Stimulated activated CD4-positive, alpha-beta T cell treated with anti-CD3 and anti-CD28 coated beads, Interleukin-15, amount 100 ng/mL, for 48 hours (primary cell): Measurements from ENCODE around the gene PSMC6.

Experiments
- DNase-seq, 2 donors: peaks; one replicate each; pipeline ENCODE4 v3.0.0-alpha.2; 2020; ENCODE audit warnings: low read depth in 2 of 2

The PSMC6 gene

GRCh38 chr14:52706724-52707706 is at the start of gene PSMC6:
PSMC6 (plus strand) TSS chr14:52707200; CDS start chr14:52707220, 20 bp downstream.
- peak; percentile 86 to 94 for DNase-seq

- DNase-seq: no peak
Measured at GRCh38 chr14:52660325-52660724, 46.7 kb upstream of the PSMC6 start.

GRCh38 chr14:52660832-52661231 is 46.2 kb upstream of the PSMC6 start:
- DNase-seq: no peak

GRCh38 chr14:52661314-52661713 is 45.7 kb upstream of the PSMC6 start:
- no peak for DNase-seq

- DNase-seq: no peak
Measured at GRCh38 chr14:52663850-52664249, 43.1 kb upstream of the PSMC6 start.

- no peak for DNase-seq
Measured at GRCh38 chr14:52678591-52678990, 28.4 kb upstream of the PSMC6 start.

- DNase-seq: no peak
Measured at GRCh38 chr14:52683985-52684520, 22.9 kb upstream of the PSMC6 start.

GRCh38 chr14:52686176-52686575 is 20.8 kb upstream of the PSMC6 start:
- no peak for DNase-seq

- DNase-seq: no peak
Measured at GRCh38 chr14:52690983-52691760, 15.8 kb upstream of the PSMC6 start.

GRCh38 chr14:52692248-52692962 is 14.6 kb upstream of the PSMC6 start:
- no peak for DNase-seq

- DNase-seq: no peak
Measured at GRCh38 chr14:52693036-52693435, 14.0 kb upstream of the PSMC6 start.

- no peak for DNase-seq
Measured at GRCh38 chr14:52693532-52693931, 13.5 kb upstream of the PSMC6 start.

- peak; percentile 37 to 40 for DNase-seq
Measured at GRCh38 chr14:52694761-52695480, 12.1 kb upstream of the PSMC6 start.

- DNase-seq: peak; percentile 42 to 72
Measured at GRCh38 chr14:52695481-52696091, 11.4 kb upstream of the PSMC6 start, which contains the start of gene ERO1A. ERO1A (minus strand) TSS chr14:52695558; CDS start chr14:52695481, 77 bp downstream.

- DNase-seq: no peak
Measured at GRCh38 chr14:52700701-52701172, 6.3 kb upstream of the PSMC6 start.

- no peak for DNase-seq
Measured at GRCh38 chr14:52701223-52701622, 5.8 kb upstream of the PSMC6 start.

GRCh38 chr14:52703225-52703624 is 3.8 kb upstream of the PSMC6 start:
- no peak for DNase-seq

GRCh38 chr14:52703664-52704063 is 3.3 kb upstream of the PSMC6 start:
- DNase-seq: no peak

- peak in 1 of 2 donors; percentile 21 for DNase-seq
Measured at GRCh38 chr14:52706286-52706685, 714 bp upstream of the PSMC6 start.

GRCh38 chr14:52711666-52712065 is 4.7 kb downstream of the PSMC6 start:
- no peak for DNase-seq
